IgD-negative memory B cell (primary cell): ENCODE results near the gene HBE1. TPM values are rescaled to one million over a fixed set of nuclear protein-coding genes. Genes with fewer than 3 reads are reported as not detected.

Experiments used
- H3K27ac Mint-ChIP-seq, 3 donors: one replicate each; pipeline ENCODE4 v1.8.0; 2020 to 2022; ENCODE audit warnings: mild to moderate bottlenecking in 3 of 3, mixed read lengths in 3 of 3, moderate library complexity in 1 of 3
- H3K27me3 Mint-ChIP-seq: one replicate; pipeline ENCODE4 v1.8.0; 2021; ENCODE audit warnings: mixed read lengths
- H3K36me3 Mint-ChIP-seq: one replicate; pipeline ENCODE4 v1.8.0; 2020; ENCODE audit warnings: mild to moderate bottlenecking, mixed read lengths
- H3K4me1 Mint-ChIP-seq, 3 donors: one replicate each; pipeline ENCODE4 v1.8.0; 2020 to 2022; ENCODE audit warnings: mixed read lengths in 3 of 3, mild to moderate bottlenecking in 1 of 3
- H3K4me3 Mint-ChIP-seq, 4 donors: one replicate each; pipeline ENCODE4 v1.8.0; 2020 to 2022; ENCODE audit warnings: mild to moderate bottlenecking in 4 of 4, mixed read lengths in 4 of 4, moderate library complexity in 3 of 4
- H3K9me3 Mint-ChIP-seq, 3 donors: one replicate each; pipeline ENCODE4 v1.8.0; 2020 to 2021; ENCODE audit warnings: mixed read lengths in 3 of 3, mild to moderate bottlenecking in 1 of 3
- polyA plus RNA-seq: library from polyadenylated mRNA; unstranded; fragments of 300-500 nt; fragmentation: Illumina TruSeq; gene quantifications from one replicate; pipeline ENCODE4 v1.2.3, GENCODE V29; 2021

The HBE1 gene
- polyA plus RNA-seq, 1 donor from 2014 or later = not detected

- Mint-ChIP-seq H3K27ac (no peak overlapping the region), H3K4me1 (peaks cover 0 to 4% (median 0%) of the 10 kb centered on the region in 3 donors), H3K9me3 (no peaks in the 10 kb centered on the region), H3K4me3 (no peak overlapping the region), H3K36me3 (no peaks in the 10 kb centered on the region), H3K27me3 (peaks cover 4% of the 10 kb centered on the region)
These were observed 32.3 kb downstream of the HBE1 start for GRCh38 chr11:5237420-5237819.

GRCh38 chr11:5235364-5236095, 34.2 kb downstream of the HBE1 start:
- no peaks in the 10 kb centered on the region for H3K36me3 Mint-ChIP-seq
- no peaks in the 10 kb centered on the region for H3K9me3 Mint-ChIP-seq
- H3K27ac Mint-ChIP-seq = no peak overlapping the region
- H3K27me3 Mint-ChIP-seq = peaks cover 3% of the 10 kb centered on the region
- H3K4me1 Mint-ChIP-seq = peaks cover 0 to 4% (median 0%) of the 10 kb centered on the region in 3 donors
- no peak overlapping the region for H3K4me3 Mint-ChIP-seq

DNA sequence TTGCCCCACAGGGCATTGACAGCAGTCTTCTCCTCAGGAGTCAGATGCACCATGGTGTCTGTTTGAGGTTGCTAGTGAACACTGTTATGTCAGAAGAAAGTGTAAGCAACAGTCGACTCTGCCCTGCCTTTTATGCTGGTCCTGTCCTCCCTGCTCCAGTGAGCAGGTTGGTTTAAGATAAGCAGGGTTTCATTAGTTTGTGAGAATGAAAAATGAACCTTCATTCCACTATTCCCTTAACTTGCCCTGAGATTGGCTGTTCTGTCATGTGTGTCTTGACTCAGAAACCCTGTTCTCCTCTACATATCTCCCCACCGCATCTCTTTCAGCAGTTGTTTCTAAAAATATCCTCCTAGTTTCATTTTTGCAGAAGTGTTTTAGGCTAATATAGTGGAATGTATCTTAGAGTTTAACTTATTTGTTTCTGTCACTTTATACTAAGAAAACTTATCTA, 35.3 kb downstream of the HBE1 start, which contains the start of gene HBD:
TSS of gene HBD (minus strand) at position 103 of the 454 bp plus-strand sequence. CDS start at position 53, 50 bp downstream.
- H3K9me3 Mint-ChIP-seq = no peaks in the 10 kb centered on the region
- no peak within 1 kb of the TSS for H3K27ac Mint-ChIP-seq
- H3K36me3 Mint-ChIP-seq = no peaks in the 10 kb centered on the region
- peaks cover 0 to 4% (median 0%) of the 10 kb centered on the region in 3 donors for H3K4me1 Mint-ChIP-seq
- peaks cover 3% of the 10 kb centered on the region for H3K27me3 Mint-ChIP-seq
- no peak within 1 kb of the TSS for H3K4me3 Mint-ChIP-seq

DNA sequence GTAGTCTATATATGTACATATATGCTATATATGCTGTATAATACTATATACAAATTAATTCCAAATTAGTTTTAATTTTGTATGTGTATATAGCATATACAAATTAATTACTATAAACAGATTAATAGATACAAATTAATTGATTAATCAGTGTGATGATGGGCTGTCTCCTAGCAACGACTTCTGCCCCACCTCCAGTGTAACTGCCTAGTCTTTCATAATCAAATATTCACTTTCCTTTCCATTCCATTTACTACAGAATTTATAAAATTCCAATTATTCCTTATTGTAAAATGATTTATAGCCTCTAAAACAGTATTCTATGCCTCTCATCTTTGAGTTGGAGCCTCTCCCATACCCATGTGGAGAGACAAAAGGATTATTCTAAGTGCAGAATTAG, 36.4 kb downstream of the HBE1 start:
- H3K36me3 Mint-ChIP-seq = no peaks in the 10 kb centered on the region
- H3K4me3 Mint-ChIP-seq = no peak overlapping the region
- peaks cover 3% of the 10 kb centered on the region for H3K27me3 Mint-ChIP-seq
- H3K9me3 Mint-ChIP-seq = no peaks in the 10 kb centered on the region
- peaks cover 0 to 4% (median 0%) of the 10 kb centered on the region in 3 donors for H3K4me1 Mint-ChIP-seq
- no peak overlapping the region for H3K27ac Mint-ChIP-seq

DNA sequence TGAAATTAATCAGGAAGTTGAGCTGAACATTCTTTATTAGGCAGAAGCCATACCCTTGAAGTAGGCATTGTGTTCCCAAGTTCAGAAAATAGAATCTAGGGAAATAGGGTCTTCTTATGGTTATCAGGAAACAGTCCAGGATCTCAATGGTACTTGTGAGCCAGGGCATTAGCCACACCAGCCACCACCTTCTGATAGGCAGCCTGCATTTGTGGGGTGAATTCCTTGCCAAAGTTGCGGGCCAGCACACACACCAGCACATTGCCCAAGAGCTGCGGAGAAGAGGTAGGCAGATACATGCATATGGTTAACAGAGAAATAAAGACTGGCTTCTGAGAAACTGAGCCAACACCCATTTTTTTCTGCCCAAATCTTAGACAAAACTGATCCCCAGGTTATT, 36.9 kb downstream of the HBE1 start:
- Mint-ChIP-seq H3K27me3 (peaks cover 3% of the 10 kb centered on the region), H3K27ac (no peak overlapping the region), H3K36me3 (no peaks in the 10 kb centered on the region), H3K4me1 (peaks cover 0 to 4% (median 0%) of the 10 kb centered on the region in 3 donors), H3K9me3 (no peaks in the 10 kb centered on the region), H3K4me3 (no peak overlapping the region)

- Mint-ChIP-seq H3K27ac (no peak overlapping the region), H3K4me1 (peaks cover 0 to 4% (median 0%) of the 10 kb centered on the region in 3 donors), H3K9me3 (no peaks in the 10 kb centered on the region), H3K27me3 (peaks cover 3% of the 10 kb centered on the region), H3K4me3 (no peak overlapping the region), H3K36me3 (no peaks in the 10 kb centered on the region)
These were observed 37.6 kb downstream of the HBE1 start for GRCh38 chr11:5232176-5232575.

- Mint-ChIP-seq H3K4me3 (no peak overlapping the region), H3K36me3 (no peaks in the 10 kb centered on the region), H3K27me3 (peaks cover 2% of the 10 kb centered on the region), H3K4me1 (peaks cover 0 to 4% (median 0%) of the 10 kb centered on the region in 3 donors), H3K27ac (no peak overlapping the region), H3K9me3 (no peaks in the 10 kb centered on the region)
These were observed 38.6 kb downstream of the HBE1 start for GRCh38 chr11:5231111-5231510.

GRCh38 chr11:5230266-5230665, 39.5 kb downstream of the HBE1 start:
- H3K9me3 Mint-ChIP-seq = no peaks in the 10 kb centered on the region
- no peaks in the 10 kb centered on the region for H3K36me3 Mint-ChIP-seq
- H3K27ac Mint-ChIP-seq = no peak overlapping the region
- peaks cover 0 to 4% (median 0%) of the 10 kb centered on the region in 3 donors for H3K4me1 Mint-ChIP-seq
- H3K27me3 Mint-ChIP-seq = peaks cover 2% of the 10 kb centered on the region
- H3K4me3 Mint-ChIP-seq = no peak overlapping the region

- no peak overlapping the region for H3K27ac Mint-ChIP-seq
- no peaks in the 10 kb centered on the region for H3K9me3 Mint-ChIP-seq
- H3K27me3 Mint-ChIP-seq = peaks cover 2% of the 10 kb centered on the region
These were observed 39.9 kb downstream of the HBE1 start for GRCh38 chr11:5229796-5230195.

DNA sequence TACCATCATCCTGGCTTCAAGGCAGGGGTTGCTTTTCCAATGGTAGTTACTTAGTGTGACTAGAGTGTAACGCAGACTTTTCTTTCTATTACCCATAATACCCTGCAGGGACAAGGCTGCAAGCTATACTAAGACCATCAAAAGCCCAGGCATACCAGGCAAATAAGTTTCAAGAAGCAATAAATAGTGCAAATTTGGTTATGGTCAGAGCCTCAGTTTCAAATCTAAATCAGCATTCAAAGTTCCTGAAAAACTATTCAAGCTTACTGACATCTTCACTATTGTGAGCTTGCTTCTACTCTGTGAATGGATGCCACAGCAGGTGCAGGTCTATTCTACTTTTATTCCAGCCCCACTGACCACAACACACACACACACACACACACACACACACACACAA, 40.4 kb downstream of the HBE1 start:
- Mint-ChIP-seq H3K4me3 (no peak overlapping the region), H3K27ac (no peak overlapping the region), H3K36me3 (no peaks in the 10 kb centered on the region), H3K27me3 (no peaks in the 10 kb centered on the region), H3K9me3 (no peaks in the 10 kb centered on the region), H3K4me1 (peaks cover 0 to under 1% (median 0%) of the 10 kb centered on the region in 3 donors)

More at GRCh38 chr11:5229796-5230195, 39.9 kb downstream of the HBE1 start:
- no peak overlapping the region for H3K4me3 Mint-ChIP-seq
- H3K36me3 Mint-ChIP-seq = no peaks in the 10 kb centered on the region
- H3K4me1 Mint-ChIP-seq = peaks cover 0 to 4% (median 0%) of the 10 kb centered on the region in 3 donors

DNA sequence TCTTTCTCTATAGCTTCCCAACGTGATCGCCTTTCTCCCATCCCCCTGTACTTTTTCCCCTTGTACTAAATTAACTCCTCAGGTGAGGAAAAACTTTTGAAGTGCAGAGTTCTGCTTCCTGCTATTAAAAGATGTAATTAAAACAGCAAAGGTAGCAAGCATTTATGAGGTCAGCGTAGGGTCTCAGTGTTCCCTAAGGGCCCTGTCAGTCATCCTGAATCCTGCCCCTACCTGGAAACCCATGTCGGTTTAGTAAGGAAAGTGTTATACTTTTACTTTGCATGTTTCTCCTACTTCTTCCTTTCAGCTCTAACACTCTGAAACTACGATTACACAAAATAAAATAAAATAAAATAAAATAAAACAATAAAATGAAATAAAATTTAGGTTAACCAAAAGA, 41.6 kb downstream of the HBE1 start:
- H3K9me3 Mint-ChIP-seq = no peaks in the 10 kb centered on the region
- H3K27me3 Mint-ChIP-seq = peaks cover 2% of the 10 kb centered on the region
- no peaks in the 10 kb centered on the region for H3K36me3 Mint-ChIP-seq
- H3K27ac Mint-ChIP-seq = no peak overlapping the region
- no peak overlapping the region for H3K4me3 Mint-ChIP-seq
- no peaks in the 10 kb centered on the region for H3K4me1 Mint-ChIP-seq

GRCh38 chr11:5227681-5228080, 42.1 kb downstream of the HBE1 start:
- Mint-ChIP-seq H3K36me3 (no peaks in the 10 kb centered on the region), H3K27me3 (peaks cover 2% of the 10 kb centered on the region), H3K4me3 (no peak overlapping the region), H3K27ac (no peak overlapping the region), H3K9me3 (no peaks in the 10 kb centered on the region), H3K4me1 (no peaks in the 10 kb centered on the region)

DNA sequence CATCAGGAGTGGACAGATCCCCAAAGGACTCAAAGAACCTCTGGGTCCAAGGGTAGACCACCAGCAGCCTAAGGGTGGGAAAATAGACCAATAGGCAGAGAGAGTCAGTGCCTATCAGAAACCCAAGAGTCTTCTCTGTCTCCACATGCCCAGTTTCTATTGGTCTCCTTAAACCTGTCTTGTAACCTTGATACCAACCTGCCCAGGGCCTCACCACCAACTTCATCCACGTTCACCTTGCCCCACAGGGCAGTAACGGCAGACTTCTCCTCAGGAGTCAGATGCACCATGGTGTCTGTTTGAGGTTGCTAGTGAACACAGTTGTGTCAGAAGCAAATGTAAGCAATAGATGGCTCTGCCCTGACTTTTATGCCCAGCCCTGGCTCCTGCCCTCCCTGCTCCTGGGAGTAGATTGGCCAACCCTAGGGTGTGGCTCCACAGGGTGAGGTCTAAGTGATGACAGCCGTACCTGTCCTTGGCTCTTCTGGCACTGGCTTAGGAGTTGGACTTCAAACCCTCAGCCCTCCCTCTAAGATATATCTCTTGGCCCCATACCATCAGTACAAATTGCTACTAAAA, 42.9 kb downstream of the HBE1 start, which contains the start of gene HBB:
TSS of gene HBB (minus strand) at position 340 of the 579 bp plus-strand sequence. CDS start at position 290, 50 bp downstream.
- no peaks in the 10 kb centered on the region for H3K36me3 Mint-ChIP-seq
- H3K27ac Mint-ChIP-seq = no peak within 1 kb of the TSS
- H3K9me3 Mint-ChIP-seq = no peaks in the 10 kb centered on the region
- no peak within 1 kb of the TSS for H3K4me3 Mint-ChIP-seq
- no peaks in the 10 kb centered on the region for H3K4me1 Mint-ChIP-seq
- H3K27me3 Mint-ChIP-seq = peaks cover 2% of the 10 kb centered on the region

DNA sequence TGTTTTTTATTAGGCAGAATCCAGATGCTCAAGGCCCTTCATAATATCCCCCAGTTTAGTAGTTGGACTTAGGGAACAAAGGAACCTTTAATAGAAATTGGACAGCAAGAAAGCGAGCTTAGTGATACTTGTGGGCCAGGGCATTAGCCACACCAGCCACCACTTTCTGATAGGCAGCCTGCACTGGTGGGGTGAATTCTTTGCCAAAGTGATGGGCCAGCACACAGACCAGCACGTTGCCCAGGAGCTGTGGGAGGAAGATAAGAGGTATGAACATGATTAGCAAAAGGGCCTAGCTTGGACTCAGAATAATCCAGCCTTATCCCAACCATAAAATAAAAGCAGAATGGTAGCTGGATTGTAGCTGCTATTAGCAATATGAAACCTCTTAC, 44.3 kb downstream of the HBE1 start:
- Mint-ChIP-seq H3K27me3 (peaks cover 2% of the 10 kb centered on the region), H3K4me1 (no peaks in the 10 kb centered on the region), H3K4me3 (no peak overlapping the region), H3K27ac (no peak overlapping the region), H3K9me3 (no peaks in the 10 kb centered on the region), H3K36me3 (no peaks in the 10 kb centered on the region)

GRCh38 chr11:5224538-5225479, 44.9 kb downstream of the HBE1 start:
- Mint-ChIP-seq H3K36me3 (no peaks in the 10 kb centered on the region), H3K4me3 (no peak overlapping the region)

More at GRCh38 chr11:5224538-5225479, 44.9 kb downstream of the HBE1 start:
- no peaks in the 10 kb centered on the region for H3K9me3 Mint-ChIP-seq
- peaks cover 2% of the 10 kb centered on the region for H3K27me3 Mint-ChIP-seq
- H3K4me1 Mint-ChIP-seq = no peaks in the 10 kb centered on the region
- no peak overlapping the region for H3K27ac Mint-ChIP-seq
